Sigmoid colon (tissue), 4 donors: ENCODE data around the gene CDRT4.

Experiments used
- EP300 ChIP-seq, 4 donors: sonication (generic); formaldehyde crosslinking; IDR thresholded peaks; one replicate each; pipeline ENCODE4 v1.6.1; 2017; ENCODE audit warnings: antibody characterized with exemption in 4 of 4
- POLR2AphosphoS5 ChIP-seq, 4 donors: sonication (generic); formaldehyde crosslinking; IDR thresholded peaks; one replicate each; pipeline ENCODE4 v1.6.1; 2017; ENCODE audit warnings: antibody characterized with exemption in 4 of 4

GRCh38 chr17:15513058-15513791 lies 45.8 kb upstream of the CDRT4 start:
- TF ChIP-seq EP300 (IDR thresholded peaks at IDR 0.05) (no peak), POLR2AphosphoS5 (IDR thresholded peaks at IDR 0.05) (no peak)
